GM13976 (cell line): Measurements from ENCODE around the gene SOCS4.
"Not testable (repeated sequence)": the region's sequence is repeated elsewhere in the genome, so short reads cannot be mapped to it uniquely, and the experiment has no call there.

Experiments used
- DNase-seq: peaks from one replicate; pipeline ENCODE4 v3.0.0; 2012; ENCODE audit warnings: low spot score
- CTCF ChIP-seq: IDR thresholded peaks from 2 replicates; pipeline ENCODE4 v1.5.1; 2012; ENCODE audit warnings: borderline replicate concordance, mild to moderate bottlenecking; ENCODE audit not compliant: insufficient read depth; ENCODE audit errors: extremely low read depth, missing control alignments, control extremely low read depth
- in situ Hi-C: fragments of 300-500 bp; cut with MboI; formaldehyde crosslinking; loops from one replicate; pipeline ENCODE4 v1.12.0; 2022; ENCODE audit warnings: low sequenced_read_pairs, mixed read lengths, inconsistent platforms; ENCODE audit not compliant: unreplicated experiment

SOCS4 gene

GRCh38 chr14:55015006-55015405 lies 12.0 kb upstream of the SOCS4 start:
- no peak for TF ChIP-seq CTCF
- in situ Hi-C loops, result no loop called here
- DNase-seq, result no peak

GRCh38 chr14:55019968-55020554 lies 7.0 kb upstream of the SOCS4 start:
- DNase-seq, result no peak
- in situ Hi-C loops, result no loop called here
- no peak for TF ChIP-seq CTCF

GRCh38 chr14:55024365-55024764 lies 2.7 kb upstream of the SOCS4 start:
- in situ Hi-C loops, DNase-seq: not testable (repeated sequence)

GRCh38 chr14:55025948-55026347 lies 1.1 kb upstream of the SOCS4 start:
- in situ Hi-C loops, result no loop called here
- no peak for DNase-seq
- no peak for TF ChIP-seq CTCF

- no peak for DNase-seq
- TF ChIP-seq CTCF, result no peak
- in situ Hi-C loops, result no loop called here
These were observed 619 bp upstream of the SOCS4 start for GRCh38 chr14:55026441-55026792.

GRCh38 chr14:55028066-55028465 lies 1.0 kb downstream of the SOCS4 start:
- in situ Hi-C loops, result no loop called here
- no peak for TF ChIP-seq CTCF
- no peak for DNase-seq

GRCh38 chr14:55028476-55028875 lies 1.4 kb downstream of the SOCS4 start:
- TF ChIP-seq CTCF, result no peak
- no peak for DNase-seq
- in situ Hi-C loops, result no loop called here
